Left lung (tissue), 10 donors: ENCODE data around the gene ADGRB3. TPM values are rescaled to one million over a fixed set of nuclear protein-coding genes. Genes with fewer than 3 reads are reported as not detected.

ENCODE experiments used
- ATAC-seq: fragments of 200-7000 bp; cut with Tn5 transposase; one replicate; pipeline ENCODE4 v1.9.1; 2020; ENCODE audit warnings: moderate library complexity
- DNase-seq, 4 donors: peaks; one replicate each; pipeline ENCODE4 v3.0.0-alpha.2; 2013 to 2020
- H3K27ac ChIP-seq, 2 donors: fragments of 200-600 bp; sonication (generic) in 1 of 2; one replicate each; pipeline versions ENCODE4 v1.5.0 to v1.8.0; 2020 to 2021
- H3K27me3 ChIP-seq, 2 donors: fragments of 200-600 bp; sonication (generic) in 1 of 2; one replicate each; pipeline versions ENCODE4 v1.5.0 to v1.8.0; 2020 to 2021
- H3K36me3 ChIP-seq, 2 donors: fragments of 200-600 bp; sonication (generic) in 1 of 2; one replicate each; pipeline versions ENCODE4 v1.5.0 to v1.8.0; 2020 to 2021
- H3K4me1 ChIP-seq, 2 donors: fragments of 200-600 bp; one replicate each; pipeline ENCODE4 v1.8.0; 2021
- H3K4me3 ChIP-seq, 2 donors: fragments of 200-600 bp; sonication (generic) in 1 of 2; one replicate each; pipeline versions ENCODE4 v1.5.0 to v1.8.0; 2020 to 2021; ENCODE audit warnings: mild to moderate bottlenecking in 1 of 2
- H3K9me3 ChIP-seq, 2 donors: fragments of 200-600 bp; sonication (generic) in 1 of 2; one replicate each; pipeline versions ENCODE4 v1.5.0 to v1.8.0; 2020 to 2021
- intact Hi-C, 2 donors: fragments of 100-400 bp; cut with DNase I; formaldehyde crosslinking; loops; one replicate each; pipeline versions ENCODE4 v1.11.2 to v1.14.2; 2022
- polyA plus RNA-seq, 6 donors: library from polyadenylated mRNA; unstranded; fragments of 120-200 nt; gene quantifications; one replicate each; pipeline ENCODE4 v1.2.1, GENCODE V29; 2013; ENCODE audit not compliant: insufficient read length in 6 of 6
- total RNA-seq, 2 donors: library from RNA; stranded (reverse); fragmentation: NEBNext Ultra II Directional; extraction: Animal tissue kit (Norgen Biotek cat#: 25700); gene quantifications; one replicate each; pipeline ENCODE4 v1.2.1, GENCODE V29; 2021
- TF ChIP-seq, protein P1 (sequence below), 2 donors: fragments of 200-600 bp; sonication (generic) in 1 of 2; IDR thresholded peaks; one replicate each; pipeline versions ENCODE4 v1.5.0 to v1.8.0; 2021; ENCODE audit warnings: antibody characterized with exemption in 2 of 2
- donor health status: DM: no; HTN: yes; CAD: no.
- donor health status: DM: no; HTN: no; CAD: no.

The ADGRB3 gene
- total and polyA plus RNA-seq, 8 donors: 2.0 to 22.4 (median 13.7) TPM

DNA sequence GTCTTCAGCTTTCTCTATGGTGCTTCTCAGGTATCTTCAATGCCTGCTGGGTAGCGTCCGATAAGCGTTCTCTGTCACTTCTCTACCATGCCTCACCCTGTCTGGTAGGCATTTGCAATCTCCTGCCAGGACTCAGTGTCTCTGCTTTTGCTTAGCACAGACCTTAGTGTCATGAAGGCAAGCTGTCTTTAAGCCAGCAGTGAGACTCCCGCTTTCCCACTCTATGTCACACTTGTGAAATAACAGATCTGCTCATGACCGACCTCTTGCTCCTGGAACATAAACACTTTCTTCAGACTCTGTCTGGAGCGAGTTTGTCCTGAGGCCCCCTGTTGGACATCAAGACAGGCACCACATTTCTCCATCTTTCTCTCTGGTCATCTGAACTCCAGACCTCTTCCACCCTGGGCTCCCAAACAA lies 17.0 kb downstream of the ADGRB3 start:
- Histone ChIP-seq H3K27me3 (no peaks in the 10 kb centered on the region), H3K27ac (no peak overlapping the region), H3K36me3 (no peaks in the 10 kb centered on the region), H3K9me3 (no peaks in the 10 kb centered on the region), H3K4me1 (no peaks in the 10 kb centered on the region), H3K4me3 (no peak overlapping the region)
- intact Hi-C loops: no loop called here
- ATAC-seq (no peak), DNase-seq (peak in 1 of 4 donors; percentile 30)
- TF ChIP-seq, protein P1, sequence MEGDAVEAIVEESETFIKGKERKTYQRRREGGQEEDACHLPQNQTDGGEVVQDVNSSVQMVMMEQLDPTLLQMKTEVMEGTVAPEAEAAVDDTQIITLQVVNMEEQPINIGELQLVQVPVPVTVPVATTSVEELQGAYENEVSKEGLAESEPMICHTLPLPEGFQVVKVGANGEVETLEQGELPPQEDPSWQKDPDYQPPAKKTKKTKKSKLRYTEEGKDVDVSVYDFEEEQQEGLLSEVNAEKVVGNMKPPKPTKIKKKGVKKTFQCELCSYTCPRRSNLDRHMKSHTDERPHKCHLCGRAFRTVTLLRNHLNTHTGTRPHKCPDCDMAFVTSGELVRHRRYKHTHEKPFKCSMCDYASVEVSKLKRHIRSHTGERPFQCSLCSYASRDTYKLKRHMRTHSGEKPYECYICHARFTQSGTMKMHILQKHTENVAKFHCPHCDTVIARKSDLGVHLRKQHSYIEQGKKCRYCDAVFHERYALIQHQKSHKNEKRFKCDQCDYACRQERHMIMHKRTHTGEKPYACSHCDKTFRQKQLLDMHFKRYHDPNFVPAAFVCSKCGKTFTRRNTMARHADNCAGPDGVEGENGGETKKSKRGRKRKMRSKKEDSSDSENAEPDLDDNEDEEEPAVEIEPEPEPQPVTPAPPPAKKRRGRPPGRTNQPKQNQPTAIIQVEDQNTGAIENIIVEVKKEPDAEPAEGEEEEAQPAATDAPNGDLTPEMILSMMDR (IDR thresholded peaks at IDR 0.05): no peak

DNA sequence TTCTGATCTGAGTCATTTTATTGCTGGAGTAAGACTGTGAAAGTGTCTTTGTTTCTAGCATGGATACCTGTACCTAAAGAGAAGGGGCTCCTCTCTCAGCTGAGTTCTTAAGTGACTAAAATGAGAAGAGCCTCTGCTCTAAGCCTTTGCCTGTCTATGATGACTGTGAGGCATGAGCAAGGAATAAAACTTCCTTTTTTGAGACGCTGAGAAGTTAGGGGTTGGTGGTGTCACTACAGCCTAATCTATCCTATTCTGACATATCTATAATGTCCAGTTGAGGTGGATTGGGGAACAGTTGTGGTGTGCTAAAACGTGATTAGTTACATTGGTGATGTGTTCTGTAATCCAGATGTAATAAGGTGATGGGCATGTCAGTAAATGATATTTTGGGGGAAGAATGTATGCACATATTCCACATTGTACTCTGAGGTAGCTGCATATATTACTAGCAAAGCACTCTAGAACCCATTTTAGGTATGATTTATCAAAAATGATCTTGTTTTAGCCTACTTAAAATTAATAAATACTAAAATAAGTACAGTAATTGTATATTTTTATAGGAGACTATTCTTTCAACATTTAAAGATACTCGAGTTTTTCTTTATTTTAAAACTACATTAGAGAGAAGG lies 18.1 kb downstream of the ADGRB3 start:
- no peak for ATAC-seq
- H3K36me3 ChIP-seq: no peaks in the 10 kb centered on the region
- TF ChIP-seq, protein P1 (IDR thresholded peaks at IDR 0.05): no peak
- H3K27ac ChIP-seq: no peak overlapping the region
- DNase-seq: no peak
- no peaks in the 10 kb centered on the region for H3K27me3 ChIP-seq
- no peaks in the 10 kb centered on the region for H3K9me3 ChIP-seq
- H3K4me3 ChIP-seq: no peak overlapping the region
- intact Hi-C loops: no loop called here
- no peaks in the 10 kb centered on the region for H3K4me1 ChIP-seq

DNA sequence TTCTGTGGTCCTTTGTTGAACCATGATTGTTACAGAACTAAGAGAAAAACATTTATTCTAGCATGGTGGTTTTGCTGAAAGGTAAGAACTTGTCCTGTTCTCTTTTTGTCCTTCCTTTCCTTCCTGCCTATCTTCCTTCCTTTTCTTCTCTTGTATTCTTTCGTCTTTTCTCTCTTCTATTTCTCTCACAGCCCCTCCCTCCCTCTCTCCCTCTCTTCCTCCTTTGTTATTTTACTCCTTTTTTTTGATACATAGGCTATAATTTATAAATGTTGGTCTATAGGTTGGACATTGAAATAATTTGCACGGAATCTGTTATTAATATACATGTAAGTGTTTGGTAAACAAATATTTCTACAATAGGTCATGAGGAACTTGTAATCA lies 18.6 kb downstream of the ADGRB3 start:
- H3K4me3 ChIP-seq: no peak overlapping the region
- no peaks in the 10 kb centered on the region for H3K4me1 ChIP-seq
- no peak for ATAC-seq
- H3K36me3 ChIP-seq: no peaks in the 10 kb centered on the region
- H3K27me3 ChIP-seq: no peaks in the 10 kb centered on the region
- H3K9me3 ChIP-seq: no peaks in the 10 kb centered on the region
- intact Hi-C loops: no loop called here
- no peak for DNase-seq
- TF ChIP-seq, protein P1 (IDR thresholded peaks at IDR 0.05): no peak
- H3K27ac ChIP-seq: no peak overlapping the region

DNA sequence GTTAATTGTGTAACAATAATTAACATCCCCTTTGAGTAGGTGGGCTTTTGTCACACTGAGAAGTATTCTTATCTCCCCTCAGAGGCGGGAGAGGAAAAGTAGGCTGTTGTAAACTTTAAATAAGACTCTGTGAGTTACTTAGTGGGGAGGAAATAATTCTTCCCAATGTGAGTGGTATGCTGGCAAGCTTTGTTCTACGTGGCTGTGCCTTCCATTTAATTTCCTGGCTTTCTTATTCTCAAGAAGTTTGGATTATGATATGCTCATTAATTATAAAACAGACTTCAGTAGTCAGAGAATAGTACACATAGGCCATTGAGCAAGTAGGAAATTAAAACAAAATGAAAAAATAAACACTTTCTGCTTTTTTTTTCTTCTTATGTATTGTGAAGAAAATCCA lies 19.1 kb downstream of the ADGRB3 start:
- no peaks in the 10 kb centered on the region for H3K4me1 ChIP-seq
- no peaks in the 10 kb centered on the region for H3K9me3 ChIP-seq
- TF ChIP-seq, protein P1 (IDR thresholded peaks at IDR 0.05): no peak
- no peaks in the 10 kb centered on the region for H3K27me3 ChIP-seq
- H3K4me3 ChIP-seq: no peak overlapping the region
- intact Hi-C loops: no loop called here
- ATAC-seq (no peak), DNase-seq (no peak)
- H3K36me3 ChIP-seq: no peaks in the 10 kb centered on the region
- no peak overlapping the region for H3K27ac ChIP-seq

DNA sequence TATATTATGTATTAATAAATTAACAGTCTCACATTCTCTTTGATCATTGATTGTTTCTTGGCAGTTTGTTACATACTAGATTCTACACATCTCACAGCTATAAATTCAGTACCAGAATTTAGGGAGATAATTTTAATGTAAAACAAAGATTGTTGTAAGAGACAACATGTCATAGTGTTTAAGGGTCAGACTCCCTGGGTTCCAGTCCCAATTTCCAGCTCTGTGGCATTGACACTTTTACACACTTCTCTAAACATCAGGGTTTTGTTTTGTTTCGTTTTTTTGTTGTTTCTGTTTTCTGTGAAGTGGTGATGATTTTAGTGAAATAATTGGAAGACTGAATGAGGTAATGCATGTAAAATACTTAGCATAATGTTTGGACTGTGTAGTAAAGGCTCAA lies 19.9 kb downstream of the ADGRB3 start:
- no peak for ATAC-seq
- DNase-seq: no peak
- no peak overlapping the region for H3K4me3 ChIP-seq
- no peak overlapping the region for H3K27ac ChIP-seq
- no peaks in the 10 kb centered on the region for H3K9me3 ChIP-seq
- intact Hi-C loops: no loop called here
- TF ChIP-seq, protein P1 (IDR thresholded peaks at IDR 0.05): no peak
- no peaks in the 10 kb centered on the region for H3K4me1 ChIP-seq
- H3K27me3 ChIP-seq: no peaks in the 10 kb centered on the region
- no peaks in the 10 kb centered on the region for H3K36me3 ChIP-seq
